COLO668 (cell line): ENCODE data around the gene UGT1A1.
A peak's percentile ranks its signal among the peaks of the same experiment; 100 is the strongest.
"Not testable (repeated sequence)": the region's sequence is repeated elsewhere in the genome, so short reads cannot be mapped to it uniquely, and the experiment has no call there.

Experiments used
- DNase-seq: peaks from one replicate; lab custom pipeline; 2025; ENCODE audit not compliant: unreplicated experiment; lab: John Stamatoyannopoulos, UW

Gene UGT1A1

GRCh38 chr2:233760043-233760442 lies at the start of gene UGT1A1:
TSS of gene UGT1A1 (plus strand) at chr2:233760270. CDS start at chr2:233760288, 18 bp downstream.
- no peak for DNase-seq

GRCh38 chr2:233711312-233712008 lies 48.6 kb upstream of the UGT1A1 start:
- DNase-seq = peak; percentile 74

GRCh38 chr2:233712611-233713261 lies 47.3 kb upstream of the UGT1A1 start, which contains the start of gene UGT1A5:
TSS of gene UGT1A5 (plus strand) at chr2:233712907. CDS start at chr2:233712992, 85 bp downstream.
- no peak for DNase-seq

GRCh38 chr2:233713262-233713615 lies 46.8 kb upstream of the UGT1A1 start:
- DNase-seq = no peak

- DNase-seq = no peak
Observed at GRCh38 chr2:233714121-233714520, 45.9 kb upstream of the UGT1A1 start.

GRCh38 chr2:233718552-233718951 lies 41.5 kb upstream of the UGT1A1 start, which contains the start of gene UGT1A4:
TSS of gene UGT1A4 (plus strand) at chr2:233718736. CDS start at chr2:233718821, 85 bp downstream.
- DNase-seq = no peak

GRCh38 chr2:233728723-233729301 lies 31.3 kb upstream of the UGT1A1 start, which contains the start of gene UGT1A3:
TSS of gene UGT1A3 (plus strand) at chr2:233729042. CDS start at chr2:233729127, 85 bp downstream.
- DNase-seq = no peak

- DNase-seq = not testable (repeated sequence)
Observed at GRCh38 chr2:233736868-233737653, 23.0 kb upstream of the UGT1A1 start.

- DNase-seq = no peak
Observed at GRCh38 chr2:233740870-233741269, 19.2 kb upstream of the UGT1A1 start.

- DNase-seq = no peak
Observed at GRCh38 chr2:233743464-233744259, 16.4 kb upstream of the UGT1A1 start.

GRCh38 chr2:233745073-233745755 lies 14.9 kb upstream of the UGT1A1 start:
- DNase-seq = no peak

GRCh38 chr2:233745838-233746237 lies 14.2 kb upstream of the UGT1A1 start:
- not testable (repeated sequence) for DNase-seq

GRCh38 chr2:233746475-233747282 lies 13.4 kb upstream of the UGT1A1 start:
- no peak for DNase-seq

GRCh38 chr2:233747283-233747544 lies 12.9 kb upstream of the UGT1A1 start:
- DNase-seq = no peak

GRCh38 chr2:233750689-233751088 lies 9.4 kb upstream of the UGT1A1 start:
- not testable (repeated sequence) for DNase-seq

GRCh38 chr2:233751212-233752009 lies 8.7 kb upstream of the UGT1A1 start:
- not testable (repeated sequence) for DNase-seq

- DNase-seq = no peak
Observed at GRCh38 chr2:233754872-233755611, 5.0 kb upstream of the UGT1A1 start.
